Endothelial cell (in vitro differentiated cells): Measurements from ENCODE around the gene NISCH. TPM values are rescaled to one million over a fixed set of nuclear protein-coding genes. Genes with fewer than 3 reads are reported as not detected.
A peak's percentile ranks its signal among the peaks of the same experiment; 100 is the strongest.

Source experiments
- DNase-seq: peaks from one replicate; pipeline ENCODE4 v3.0.0; 2021; ENCODE audit warnings: low spot score
- H3K27ac Mint-ChIP-seq: one replicate; pipeline ENCODE4 v1.8.0; 2021; ENCODE audit warnings: mixed read lengths, inconsistent platforms; ENCODE audit not compliant: unreplicated experiment
- H3K27me3 Mint-ChIP-seq: one replicate; pipeline ENCODE4 v1.8.0; 2021; ENCODE audit warnings: mild to moderate bottlenecking, moderate library complexity, mixed read lengths, inconsistent platforms; ENCODE audit not compliant: unreplicated experiment
- H3K36me3 Mint-ChIP-seq: one replicate; pipeline ENCODE4 v1.8.0; 2021; ENCODE audit warnings: mild to moderate bottlenecking, low read depth, mixed read lengths, inconsistent platforms; ENCODE audit not compliant: unreplicated experiment
- H3K4me1 Mint-ChIP-seq: one replicate; pipeline ENCODE4 v1.8.0; 2021; ENCODE audit warnings: mild to moderate bottlenecking, mixed read lengths, inconsistent platforms; ENCODE audit not compliant: unreplicated experiment
- H3K4me3 Mint-ChIP-seq: one replicate; pipeline ENCODE4 v1.8.0; 2021; ENCODE audit warnings: mild to moderate bottlenecking, mixed read lengths, inconsistent platforms; ENCODE audit not compliant: unreplicated experiment
- H3K9me3 Mint-ChIP-seq: one replicate; pipeline ENCODE4 v1.8.0; 2021; ENCODE audit warnings: mixed read lengths, inconsistent platforms; ENCODE audit not compliant: unreplicated experiment
- CTCF ChIP-seq: fragments of 200-600 bp; sonication (generic); IDR thresholded peaks from one replicate; pipeline ENCODE4 v1.5.0; 2021; ENCODE audit warnings: antibody characterized with exemption; ENCODE audit not compliant: unreplicated experiment
- total RNA-seq: library from RNA; stranded (reverse); fragmentation: NEBNext Ultra II Directional; extraction: Animal tissue kit (Norgen Biotek cat#: 25700); gene quantifications from one replicate; pipeline ENCODE4 v1.2.1, GENCODE V29; 2021; ENCODE audit not compliant: unreplicated experiment

NISCH gene
- total RNA-seq, 1 donor from 2014 or later: 261 TPM

- Mint-ChIP-seq H3K4me1 (peaks cover 13% of the 10 kb centered on the region), H3K4me3 (no peak overlapping the region), H3K27me3 (peaks cover 32% of the 10 kb centered on the region), H3K27ac (no peak overlapping the region), H3K36me3 (peaks cover 15% of the 10 kb centered on the region), H3K9me3 (no peaks in the 10 kb centered on the region)
- TF ChIP-seq CTCF: no peak
- peak; percentile 9 for DNase-seq
Measured at GRCh38 chr3:52530918-52531826, 75.8 kb downstream of the NISCH start.

GRCh38 chr3:52531860-52532516, 76.6 kb downstream of the NISCH start:
- no peak for TF ChIP-seq CTCF
- Mint-ChIP-seq H3K27ac (peak overlapping the region; percentile 81), H3K27me3 (peaks cover 29% of the 10 kb centered on the region), H3K9me3 (no peaks in the 10 kb centered on the region), H3K36me3 (peaks cover 11% of the 10 kb centered on the region), H3K4me3 (peak overlapping the region; percentile 89), H3K4me1 (peaks cover 13% of the 10 kb centered on the region)
- DNase-seq: peak; percentile 7

GRCh38 chr3:52532517-52532837, 77.1 kb downstream of the NISCH start:
- Mint-ChIP-seq H3K9me3 (no peaks in the 10 kb centered on the region), H3K4me1 (peaks cover 15% of the 10 kb centered on the region), H3K36me3 (peaks cover 9% of the 10 kb centered on the region), H3K27ac (peak overlapping the region; percentile 81), H3K4me3 (peak overlapping the region; percentile 89), H3K27me3 (peaks cover 29% of the 10 kb centered on the region)
- TF ChIP-seq CTCF: no peak
- peak; percentile 18 for DNase-seq

- Mint-ChIP-seq H3K4me3 (peak overlapping the region; percentile 89), H3K4me1 (peaks cover 20% of the 10 kb centered on the region), H3K9me3 (no peaks in the 10 kb centered on the region), H3K27me3 (peaks cover 29% of the 10 kb centered on the region), H3K27ac (no peak overlapping the region), H3K36me3 (peaks cover 14% of the 10 kb centered on the region)
- peak; percentile 46 for DNase-seq
- no peak for TF ChIP-seq CTCF
Measured at GRCh38 chr3:52532838-52533622, 77.6 kb downstream of the NISCH start.
